Measurements from ENCODE around the gene IMMP2L.
A peak's percentile ranks its signal among the peaks of the same experiment; 100 is the strongest.
"Not testable (repeated sequence)": the region's sequence is repeated elsewhere in the genome, so short reads cannot be mapped to it uniquely, and the experiment has no call there.

The IMMP2L gene

GRCh38 chr7:111092406-111093236, 469.7 kb downstream of the IMMP2L start:
- peak; percentile 41 for DNase-seq

- no peak for DNase-seq
Observed at GRCh38 chr7:111091593-111092358, 470.5 kb downstream of the IMMP2L start.

GRCh38 chr7:111090846-111091245, 471.4 kb downstream of the IMMP2L start, which contains the start of gene LRRN3:
LRRN3 (plus strand) TSS chr7:111091127; CDS start chr7:111122773, 31,646 bp downstream.
- peak; percentile 49 for DNase-seq

DNA sequence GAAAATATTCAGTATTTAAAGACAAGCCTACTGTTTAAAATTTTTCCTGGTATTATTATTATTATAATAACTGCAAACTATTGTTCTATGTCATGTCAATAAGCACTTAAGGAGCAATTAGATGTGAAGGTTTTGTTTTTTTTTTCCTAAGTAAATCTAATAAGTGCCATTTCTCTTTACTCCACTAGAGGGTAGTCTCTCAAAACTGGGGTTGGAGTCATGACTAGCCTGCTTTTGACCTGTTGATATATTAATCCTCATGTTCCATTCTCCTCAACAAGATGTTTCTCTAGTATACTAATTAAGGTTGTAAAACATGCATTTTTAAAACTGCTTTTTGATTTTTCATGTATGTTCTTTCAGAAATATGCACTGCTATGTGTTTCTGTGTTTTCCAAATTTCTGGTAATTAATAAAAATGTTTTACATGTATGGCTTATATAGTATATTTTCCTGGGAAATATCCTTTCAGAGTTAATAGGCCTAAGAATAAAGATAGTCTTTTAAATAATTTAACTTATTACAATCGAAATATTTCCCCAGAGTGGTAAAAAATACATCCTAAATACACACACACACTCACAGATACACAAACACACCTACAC, 472.4 kb downstream of the IMMP2L start:
- DNase-seq: peak; percentile 39

- no peak for DNase-seq
Observed at GRCh38 chr7:111088328-111088727, 474.0 kb downstream of the IMMP2L start.

DNA sequence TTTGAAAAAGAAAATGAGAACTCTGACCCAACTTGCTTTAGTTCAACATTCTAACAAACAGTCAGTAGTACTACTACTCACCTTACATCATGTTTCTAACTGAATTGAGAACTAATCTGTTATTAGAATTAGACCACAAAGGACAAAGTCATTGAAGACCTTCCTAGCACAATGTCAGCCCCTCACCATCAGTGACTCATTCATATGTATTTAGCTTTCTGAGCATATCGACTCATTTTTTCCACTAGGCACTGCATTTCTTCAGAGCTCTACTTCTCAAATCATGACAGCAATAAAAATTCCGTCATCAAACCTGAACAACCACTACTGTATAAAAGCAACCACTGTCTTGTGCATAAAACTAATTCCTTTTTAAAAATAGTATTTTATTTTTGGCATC, 475.8 kb downstream of the IMMP2L start:
- DNase-seq: no peak

GRCh38 chr7:111085356-111085755, 476.9 kb downstream of the IMMP2L start:
- DNase-seq: no peak

GRCh38 chr7:111083413-111083812, 478.9 kb downstream of the IMMP2L start:
- no peak for DNase-seq

- no peak for DNase-seq
Observed at GRCh38 chr7:111082351-111082750, 479.9 kb downstream of the IMMP2L start.

GRCh38 chr7:111081546-111082267, 480.6 kb downstream of the IMMP2L start:
- no peak for DNase-seq

GRCh38 chr7:111080495-111081105, 481.7 kb downstream of the IMMP2L start:
- DNase-seq: no peak

- no peak for DNase-seq
Observed at GRCh38 chr7:111077001-111077400, 485.3 kb downstream of the IMMP2L start.

DNA sequence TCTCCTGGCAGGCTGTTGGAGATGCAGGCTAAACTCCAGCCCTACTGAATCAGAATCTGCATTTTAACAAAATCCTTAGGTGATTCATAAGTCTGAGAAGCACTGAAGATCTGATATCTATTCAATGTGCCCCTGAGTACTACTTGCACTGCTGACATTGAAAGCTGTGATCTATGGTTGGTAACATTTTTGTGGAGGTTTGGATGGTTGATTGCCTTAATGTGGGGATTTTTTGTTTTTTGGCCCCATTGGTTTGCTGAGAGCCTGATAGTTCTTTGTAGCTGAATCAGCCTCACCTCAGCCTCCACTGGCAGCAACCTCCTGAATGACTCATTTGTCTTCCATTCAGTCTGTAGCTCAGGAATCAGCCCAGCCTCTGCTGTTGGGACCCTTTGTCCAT, 486.1 kb downstream of the IMMP2L start:
- no peak for DNase-seq

- no peak for DNase-seq
Observed at GRCh38 chr7:111075498-111075897, 486.8 kb downstream of the IMMP2L start.

DNA sequence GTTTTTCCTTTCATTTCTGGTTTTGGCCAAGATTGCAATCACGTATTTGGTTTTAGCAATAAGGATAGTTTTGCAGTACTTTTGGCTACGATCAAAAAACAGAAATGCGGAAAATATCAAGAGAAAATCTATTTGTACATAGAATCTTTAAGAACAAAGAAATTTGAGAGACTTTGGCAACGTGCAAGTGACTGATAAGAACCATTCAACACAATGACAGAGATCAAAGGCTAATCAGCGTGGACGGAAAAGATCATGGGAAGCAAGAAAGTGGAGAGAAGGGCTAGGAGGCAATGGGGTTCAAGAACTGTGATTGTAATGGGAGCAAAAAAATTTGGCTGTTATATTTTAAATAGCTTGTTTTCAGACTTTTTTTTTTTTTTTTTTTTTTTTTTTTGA, 487.5 kb downstream of the IMMP2L start:
- DNase-seq: no peak

DNA sequence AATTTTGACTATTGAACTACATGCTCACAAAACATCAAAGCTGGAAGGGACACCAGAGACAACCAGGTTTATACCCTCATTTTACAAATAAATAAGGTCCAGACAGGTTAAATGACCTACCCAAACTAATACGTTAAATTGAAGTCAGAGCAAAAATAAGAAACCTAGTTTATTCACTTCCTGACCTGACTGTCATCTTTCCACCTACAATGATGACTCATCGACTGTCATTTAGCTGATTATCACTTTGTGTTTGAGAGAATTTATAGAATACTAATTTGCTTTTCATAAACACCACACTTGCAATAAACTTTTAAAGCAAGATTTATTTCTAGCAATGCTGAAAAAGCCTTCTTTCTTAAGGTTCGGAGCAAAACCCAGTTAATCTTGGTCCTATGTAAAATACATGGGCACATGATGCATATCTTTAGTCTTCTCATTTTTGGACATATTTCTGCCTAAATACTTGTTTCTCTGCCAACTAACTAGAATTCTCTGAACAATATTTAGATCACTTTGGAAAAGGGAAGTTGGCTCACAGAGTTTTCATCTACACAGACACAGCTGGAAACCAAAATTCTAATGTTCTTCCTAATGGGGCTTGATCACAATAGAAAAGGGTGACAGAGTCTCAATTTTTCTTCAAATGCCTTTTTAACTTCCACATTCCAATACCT, 488.1 kb downstream of the IMMP2L start:
- DNase-seq: no peak

DNA sequence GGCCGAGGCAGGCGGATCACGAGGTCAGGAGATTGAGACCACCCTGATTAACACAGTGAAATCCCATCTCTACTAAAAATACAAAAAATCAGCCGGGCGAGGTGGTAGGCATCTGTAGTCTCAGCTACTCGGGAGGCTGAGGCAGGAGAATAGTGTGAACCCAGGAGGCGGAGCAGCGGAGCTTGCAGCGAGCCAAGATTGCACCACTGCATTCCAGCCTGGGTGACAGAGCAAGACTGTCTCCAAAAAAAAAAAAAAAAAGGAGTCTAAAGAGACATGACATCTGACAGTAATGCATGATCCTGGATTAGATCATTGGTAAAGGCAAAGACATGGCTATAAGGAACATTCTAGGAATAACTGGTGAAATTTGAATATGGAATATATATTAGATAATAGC, 489.6 kb downstream of the IMMP2L start:
- DNase-seq: not testable (repeated sequence)

GRCh38 chr7:111071556-111071955, 490.7 kb downstream of the IMMP2L start:
- no peak for DNase-seq

GRCh38 chr7:111068618-111069017, 493.7 kb downstream of the IMMP2L start:
- no peak for DNase-seq

DNA sequence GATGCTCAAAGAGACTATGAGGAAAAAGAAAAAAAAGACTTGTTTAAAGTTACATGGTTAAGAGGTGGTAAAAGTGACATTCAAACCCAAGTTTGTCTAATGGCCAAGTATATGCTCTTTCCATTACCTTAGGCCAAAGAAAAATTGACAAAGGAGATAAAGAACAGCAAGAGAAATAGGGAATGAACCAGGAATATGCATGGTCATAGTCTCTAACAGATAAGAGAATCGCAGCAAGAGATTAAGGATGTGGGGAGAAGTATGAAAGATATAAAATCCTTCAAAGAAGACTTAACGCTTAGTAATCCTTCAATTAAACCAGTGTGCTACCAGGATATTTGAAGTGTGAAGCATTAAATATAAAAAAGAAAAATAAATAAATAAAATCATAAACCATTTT, 494.6 kb downstream of the IMMP2L start:
- DNase-seq: no peak

GRCh38 chr7:111067251-111067650, 495.0 kb downstream of the IMMP2L start:
- DNase-seq: no peak

DNA sequence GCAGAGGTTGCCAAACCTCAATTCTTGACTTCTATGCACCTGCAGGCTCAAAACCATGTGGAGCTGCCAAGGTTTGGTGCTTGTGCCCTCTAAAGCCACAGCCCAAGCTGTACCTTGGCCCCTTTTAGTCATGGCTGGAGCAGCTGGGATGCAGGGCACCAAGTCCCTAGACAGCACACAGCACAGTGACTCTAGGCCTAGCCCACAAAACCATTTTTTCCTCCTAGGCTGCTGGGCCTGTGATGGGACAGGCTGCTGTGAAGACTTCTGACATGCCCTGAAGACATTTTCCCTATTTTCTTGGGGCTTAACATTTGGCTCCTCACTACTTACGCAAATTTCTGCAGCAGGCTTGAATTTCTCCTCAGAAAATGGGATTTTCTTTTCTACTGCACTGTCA, 499.1 kb downstream of the IMMP2L start:
- DNase-seq: no peak
